ENCODE data around the gene IFITM5. TPM values are rescaled to one million over a fixed set of nuclear protein-coding genes. Genes with fewer than 3 reads are reported as not detected.
A peak's percentile ranks its signal among the peaks of the same experiment; 100 is the strongest.
"Not testable (repeated sequence)": the region's sequence is repeated elsewhere in the genome, so short reads cannot be mapped to it uniquely, and the experiment has no call there.

Gene IFITM5
- total and polyA plus RNA-seq, 2 of the 8 experiments (the other 6 are each of a cell fraction or from before 2014, with no cell fraction given) = not detected

- H3K79me2 ChIP-seq (ENCODE audit: control insufficient read depth in 1 of 2, insufficient read depth in 2 of 2, low read length in 2 of 2) = peaks cover 0 to 11% of the 10 kb centered on the region in 2 experiments; a peak in 2 of 4 replicates
- not testable (repeated sequence) for H2AK5ac ChIP-seq (ENCODE audit: low read depth, low read length); H2BK120ac ChIP-seq (replicated peaks; ENCODE audit: low read depth, low read length); H4K91ac ChIP-seq (replicated peaks; ENCODE audit: insufficient read length, low read length); H4K5ac ChIP-seq (ENCODE audit: insufficient read length, low read depth, low read length); FAIRE-seq; H4K20me1 ChIP-seq (replicated peaks in 1 of 2; ENCODE audit: control insufficient read depth in 1 of 2, insufficient read depth in 2 of 2, low read length in 2 of 2); H2BK20ac ChIP-seq (ENCODE audit: low read length); H3K79me1 ChIP-seq (ENCODE audit: low read depth, low read length); H3K27me3 ChIP-seq (replicated peaks in 1 of 4; ENCODE audit: control insufficient read depth in 3 of 4, extremely low read depth in 1 of 4, insufficient read depth in 3 of 4, low read length in 3 of 4); H3K9ac ChIP-seq (replicated peaks in 1 of 4; ENCODE audit: extremely low read depth in 1 of 4, low read depth in 3 of 4, low read length in 3 of 4); H2AFZ ChIP-seq (ENCODE audit: low read length); H2BK15ac ChIP-seq (ENCODE audit: low read length); H3K14ac ChIP-seq (ENCODE audit: insufficient read length); H3K23ac ChIP-seq (ENCODE audit: insufficient read length); H3K18ac ChIP-seq (ENCODE audit: extremely low read depth, low read length); H3K36me3 ChIP-seq (ENCODE audit: control insufficient read depth in 2 of 4, insufficient read depth in 4 of 4, low read length in 3 of 4); H3K9me3 ChIP-seq (ENCODE audit: insufficient read depth in 2 of 2, low read depth in 1 of 2, low read length in 1 of 2); H3K27ac ChIP-seq (ENCODE audit: low read depth, low read length); H3K4ac ChIP-seq (replicated peaks; ENCODE audit: insufficient read length, low read depth, low read length); H4K8ac ChIP-seq (ENCODE audit: extremely low read depth, insufficient read depth, low read length); H3K56ac ChIP-seq (replicated peaks; ENCODE audit: insufficient read length, low read depth, low read length)
- H3K23me2 ChIP-seq (ENCODE audit: low read depth, low read length) = peaks cover 11% of the 10 kb centered on the region; the same call in 1 of the 2 replicates
- peaks cover 3 to 36% (median 22%) of the 10 kb centered on the region in 4 experiments for H3K4me1 ChIP-seq (replicated peaks in 1 of 4; ENCODE audit: control insufficient read depth in 3 of 4, insufficient read depth in 4 of 4, low read length in 3 of 4)
- H3K4me2 ChIP-seq (ENCODE audit: insufficient read depth in 1 of 2, low read depth in 2 of 2, low read length in 2 of 2) = peak overlapping the region; percentile 41 to 96
- peak in 1 of 2 experiments; percentile 47 for DNase-seq (ENCODE audit: low read depth in 1 of 2, low spot score in 2 of 2)
- WGBS, 2 experiments (ENCODE audit: extremely low coverage in 1 of 2, insufficient coverage in 1 of 2, insufficient read length in 1 of 2, insufficient replicate concordance in 2 of 2, low coverage in 1 of 2, low lambda C conversion rate in 2 of 2, missing lambda C conversion rate in 1 of 2) = 53% methylated on average over 5 of the region's 10 CpGs; no CpG with 5 or more reads in 1 of the 2 experiments
- CTCF ChIA-PET (ENCODE audit: partially characterized antibody) = interaction anchor here (1.0 kb wide), 1 partner anchor 36 kb away, joined by 3 read pairs; no protein-coding TSS in a partner anchor
- POLR2A ChIA-PET (ENCODE audit: partially characterized antibody) = interaction anchor here (1.0 to 1.5 kb wide), 2 partner anchors 14 to 35 kb away, joined by 5 to 9 read pairs; no protein-coding TSS in a partner anchor
- peak overlapping the region; percentile 11; the same call in 1 of the 2 replicates for H2BK12ac ChIP-seq (ENCODE audit: low read depth, low read length)
- peak overlapping the region in 3 of 4 experiments; percentile 60 to 74 (median 64); a peak in 6 of 8 replicates for H3K4me3 ChIP-seq (ENCODE audit: extremely low read depth in 1 of 4, insufficient read depth in 2 of 4, low read depth in 3 of 4, low read length in 4 of 4)
- peak overlapping the region; percentile 10; the same call in 1 of the 2 replicates for H2BK5ac ChIP-seq (ENCODE audit: low read depth, low read length)
These were observed 20.6 kb upstream of the IFITM5 start for GRCh38 chr11:319888-320273.
